NCI-H460 (cell line): ENCODE measurements around the gene GRIN2A. TPM values are rescaled to one million over a fixed set of nuclear protein-coding genes. Genes with fewer than 3 reads are reported as not detected.

ENCODE experiments used
- DNase-seq: peaks from one replicate; pipeline ENCODE4 v3.0.0-alpha.2; 2016; ENCODE audit warnings: low read depth; ENCODE audit errors: extremely low read depth
- polyA plus RNA-seq: library from polyadenylated mRNA; depleted of rRNA; stranded (reverse); fragments of >200 nt; gene quantifications from 2 replicates; pipeline ENCODE4 v1.2.3, GENCODE V29; 2014; cell fraction: nucleus; rRNA removed
- total RNA-seq: library from RNA; depleted of rRNA; stranded (reverse); fragments of >200 nt; shearing (Covaris generic); gene quantifications from 2 replicates; pipeline ENCODE4 v1.2.3, GENCODE V29; 2014; rRNA removed

The GRIN2A gene
- not detected in 2 replicates for total RNA-seq
- polyA plus RNA-seq = not detected in 2 replicates

GRCh38 chr16:10182222-10183053 lies at the start of gene GRIN2A:
TSS of gene GRIN2A (minus strand) at chr16:10182428. CDS start at chr16:10180411, 2,017 bp downstream.
- DNase-seq = no peak

- DNase-seq = no peak
These were observed 49.3 kb upstream of the GRIN2A start for GRCh38 chr16:10231563-10231962.

DNA sequence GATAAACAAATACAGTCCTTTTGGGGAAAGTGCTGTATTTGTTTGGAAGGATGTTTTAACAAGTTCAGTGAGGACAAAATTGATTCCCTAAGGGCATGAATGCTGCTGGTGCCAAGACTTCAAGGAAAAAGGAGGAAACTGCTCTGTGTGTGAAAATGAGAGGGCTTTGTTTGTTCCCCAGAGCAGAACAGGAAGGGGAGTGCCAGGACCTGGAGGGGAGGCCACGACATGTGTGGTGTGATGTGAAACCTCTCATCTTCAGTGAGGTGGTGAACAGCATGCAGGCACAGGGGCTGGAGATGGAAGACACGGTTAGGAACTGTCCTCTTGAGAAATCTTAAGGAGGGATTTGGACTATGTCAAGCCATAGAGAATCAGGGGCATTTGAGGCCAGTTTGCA lies 46.6 kb upstream of the GRIN2A start:
- no peak for DNase-seq

DNA sequence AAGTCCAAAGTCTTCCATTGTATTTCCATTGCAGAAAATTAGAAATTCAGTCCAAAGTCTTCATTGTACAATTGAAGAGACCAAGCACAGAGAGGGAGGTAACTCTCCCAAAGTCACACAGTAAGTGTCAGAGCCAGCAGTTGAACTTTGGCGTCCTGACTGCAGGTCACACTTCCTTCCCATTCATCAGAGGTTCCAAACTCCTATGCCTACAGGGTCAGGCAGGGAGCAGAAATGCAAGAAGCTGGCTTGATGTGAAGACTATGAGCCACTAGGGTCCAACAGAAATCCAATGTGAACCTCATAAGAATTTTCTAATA lies 44.7 kb upstream of the GRIN2A start:
- DNase-seq = no peak

GRCh38 chr16:10226141-10226986 lies 44.1 kb upstream of the GRIN2A start:
- DNase-seq = no peak

DNA sequence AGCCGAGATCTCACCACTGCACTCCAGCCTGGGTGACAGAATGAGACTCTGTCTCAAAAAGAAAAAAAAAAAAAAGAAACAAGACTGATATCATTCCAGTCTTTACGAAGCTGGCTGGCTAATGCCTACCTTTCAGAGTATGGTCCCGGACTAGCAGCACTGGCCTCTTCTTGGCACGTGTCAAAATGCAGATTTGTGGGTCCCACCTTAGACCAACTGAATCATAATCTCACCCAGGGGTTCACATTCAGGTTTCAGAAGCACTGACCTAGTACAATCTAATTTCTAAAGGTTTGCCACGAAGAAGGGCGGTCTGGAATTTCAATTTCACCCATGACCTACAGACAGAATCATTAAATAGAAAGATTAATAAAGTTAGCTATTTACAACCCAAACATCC lies 43.4 kb upstream of the GRIN2A start:
- DNase-seq = no peak

GRCh38 chr16:10224850-10225249 lies 42.6 kb upstream of the GRIN2A start:
- no peak for DNase-seq

DNA sequence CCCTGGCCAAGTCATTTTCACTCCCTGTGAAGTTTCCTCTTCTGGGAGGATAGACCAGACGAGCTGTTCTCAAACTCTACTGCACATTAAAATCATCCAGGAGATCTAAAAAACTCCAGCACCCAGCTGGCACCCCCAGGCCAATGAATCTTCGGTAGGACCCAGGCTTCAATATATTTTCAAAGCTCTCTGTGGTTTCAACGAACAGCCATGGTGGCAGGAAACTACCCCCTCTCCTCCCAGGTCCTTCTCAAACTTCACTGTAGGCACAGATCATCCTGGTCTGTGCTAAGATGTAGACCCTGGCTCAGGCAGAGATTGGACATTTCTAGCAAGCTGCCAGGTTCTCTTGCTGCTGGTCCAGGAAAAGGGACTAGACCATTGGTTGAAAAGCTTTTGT lies 38.7 kb upstream of the GRIN2A start:
- DNase-seq = no peak

- no peak for DNase-seq
These were observed 37.5 kb upstream of the GRIN2A start for GRCh38 chr16:10219742-10220141.

GRCh38 chr16:10218490-10219206 lies 36.4 kb upstream of the GRIN2A start:
- no peak for DNase-seq

DNA sequence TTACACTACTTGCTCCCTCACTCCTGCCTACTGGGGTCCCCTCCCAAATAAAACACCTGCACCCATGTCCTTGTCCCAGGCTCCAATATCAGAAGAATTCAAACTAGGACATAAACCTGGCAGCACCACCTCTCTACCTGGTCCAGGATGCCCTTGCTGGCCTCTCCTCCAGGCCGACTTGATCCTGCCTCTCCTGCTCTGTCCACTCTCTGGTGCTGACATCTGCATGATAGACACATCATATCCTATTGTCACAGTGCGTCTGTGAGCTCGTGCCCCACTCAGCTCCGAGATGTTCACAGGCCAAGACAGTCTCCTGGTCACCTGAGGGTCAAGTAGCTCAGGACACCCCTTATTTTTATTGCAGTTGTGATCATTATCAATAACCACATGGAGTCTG lies 31.5 kb upstream of the GRIN2A start:
- no peak for DNase-seq

DNA sequence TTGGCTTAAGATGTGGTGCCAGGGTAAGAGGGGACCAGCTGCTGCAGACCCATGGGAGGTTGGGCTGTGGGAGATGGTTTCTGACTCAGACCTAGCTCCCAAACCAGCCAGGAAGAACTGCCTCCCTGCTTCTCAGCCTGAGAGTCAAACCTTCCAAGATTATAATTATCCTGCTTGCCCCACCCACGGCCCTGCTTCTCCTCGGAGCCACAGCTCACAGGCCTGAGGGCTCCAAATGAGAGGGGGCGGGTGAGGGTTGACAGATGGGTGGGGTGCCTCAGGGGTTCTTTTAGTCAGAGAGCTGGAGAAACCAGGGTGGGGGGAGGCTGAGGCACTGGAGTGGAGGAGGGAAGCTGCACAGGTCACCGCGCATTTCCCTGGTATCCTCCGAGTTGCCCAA lies 28.7 kb upstream of the GRIN2A start:
- no peak for DNase-seq

GRCh38 chr16:10206865-10207264 lies 24.6 kb upstream of the GRIN2A start:
- DNase-seq = no peak

DNA sequence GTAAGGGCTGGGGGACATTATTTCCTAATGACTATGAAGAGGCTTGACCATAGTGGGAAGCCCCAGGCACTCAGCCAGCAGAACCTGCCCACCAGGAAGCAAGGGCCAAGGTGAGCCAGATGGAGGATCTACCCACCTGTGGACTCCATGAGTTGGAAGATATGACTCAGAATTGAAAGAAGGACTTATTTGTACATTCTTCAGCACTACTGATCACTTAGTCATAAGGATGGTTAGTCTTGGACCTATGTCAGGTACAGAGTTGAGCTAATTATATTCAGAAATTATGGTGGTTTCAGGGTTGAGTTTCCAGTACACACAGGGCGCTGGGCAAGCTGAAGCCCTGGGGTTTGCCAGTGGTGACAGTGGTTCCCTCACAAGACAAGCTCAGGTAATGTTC lies 24.0 kb upstream of the GRIN2A start:
- no peak for DNase-seq

DNA sequence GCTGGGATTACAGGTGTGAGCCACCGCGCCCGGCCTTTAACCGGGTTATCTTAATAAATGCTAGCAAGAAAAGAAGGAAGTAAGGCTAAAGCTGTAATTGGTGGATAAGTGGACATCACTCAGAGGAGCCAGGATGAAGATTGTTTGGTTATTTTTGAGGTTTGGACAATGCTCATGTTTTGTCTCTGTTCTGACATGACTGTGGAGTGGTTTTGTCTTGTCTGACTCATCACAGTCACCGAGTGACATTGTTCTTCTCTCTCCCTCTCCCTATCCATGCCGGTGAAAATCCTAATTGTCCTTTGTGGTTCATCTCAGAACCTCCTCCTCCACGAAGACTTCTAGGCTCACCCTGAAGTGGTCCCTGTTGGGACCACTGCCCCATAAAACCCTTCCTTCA lies 23.5 kb upstream of the GRIN2A start:
- no peak for DNase-seq

- DNase-seq = no peak
These were observed 20.4 kb upstream of the GRIN2A start for GRCh38 chr16:10202649-10203048.

DNA sequence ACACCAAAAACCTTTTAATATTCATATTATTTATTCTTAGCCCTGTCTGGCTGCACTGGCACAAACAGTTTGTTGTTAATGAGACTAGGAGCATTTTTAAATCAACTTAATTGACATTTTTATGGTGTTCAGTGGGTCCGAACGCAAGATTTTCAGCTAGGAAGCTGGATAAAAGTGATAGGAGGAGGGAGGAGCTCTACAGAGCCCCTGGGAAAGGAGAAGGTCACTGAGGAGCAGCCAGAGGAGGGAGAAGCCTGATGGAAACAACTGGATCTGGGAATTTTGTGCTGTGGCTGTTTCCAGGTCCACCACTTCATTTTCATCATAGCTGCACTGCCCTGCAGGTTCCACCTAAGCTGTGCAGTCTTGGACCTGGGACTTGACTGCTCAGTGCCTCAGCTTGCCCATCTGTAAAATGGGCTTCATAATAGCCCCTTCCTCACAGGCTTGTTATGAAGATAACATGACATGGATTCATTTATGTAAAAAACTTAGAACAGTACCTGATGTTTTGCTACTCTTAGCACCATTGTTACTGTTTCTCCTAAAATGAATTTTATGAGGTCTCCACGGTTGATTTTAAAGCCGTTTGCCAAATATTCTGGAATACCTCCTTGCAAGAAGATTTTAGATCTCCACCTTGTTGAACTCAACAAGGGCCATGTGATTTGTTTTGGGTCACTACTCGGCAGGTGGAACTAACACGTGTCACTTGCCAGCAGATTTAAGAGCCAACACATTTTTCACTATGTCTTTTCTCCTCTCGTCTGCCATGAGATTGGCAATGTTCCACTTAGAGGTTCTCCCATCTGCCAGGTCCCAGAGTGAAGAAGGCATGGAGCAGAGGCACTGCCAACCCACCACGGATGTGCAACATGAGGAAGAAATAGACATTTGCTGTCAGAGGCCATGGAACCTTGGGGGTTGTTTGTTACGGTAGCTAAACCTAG lies 18.7 kb upstream of the GRIN2A start:
- no peak for DNase-seq

- DNase-seq = no peak
These were observed 14.8 kb upstream of the GRIN2A start for GRCh38 chr16:10196999-10197398.

DNA sequence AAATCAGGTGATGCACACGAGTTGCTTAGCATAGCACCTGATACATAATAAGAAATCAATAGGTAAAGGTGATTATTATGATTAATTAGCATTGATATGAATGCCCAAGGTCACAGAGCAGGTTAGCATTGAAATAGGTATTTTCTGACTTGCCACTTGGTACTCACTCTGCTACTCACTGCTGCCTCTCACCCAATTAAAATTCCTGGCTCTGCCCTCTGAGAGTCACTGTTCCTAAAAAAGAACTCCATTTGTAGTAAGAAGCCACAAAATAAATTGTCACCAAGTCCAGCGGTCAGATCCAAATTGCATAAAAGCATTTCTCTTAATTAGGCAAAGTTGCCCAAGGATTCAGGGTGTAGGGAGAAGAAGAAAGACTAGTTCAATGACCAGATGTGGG lies 8.9 kb upstream of the GRIN2A start:
- no peak for DNase-seq

DNA sequence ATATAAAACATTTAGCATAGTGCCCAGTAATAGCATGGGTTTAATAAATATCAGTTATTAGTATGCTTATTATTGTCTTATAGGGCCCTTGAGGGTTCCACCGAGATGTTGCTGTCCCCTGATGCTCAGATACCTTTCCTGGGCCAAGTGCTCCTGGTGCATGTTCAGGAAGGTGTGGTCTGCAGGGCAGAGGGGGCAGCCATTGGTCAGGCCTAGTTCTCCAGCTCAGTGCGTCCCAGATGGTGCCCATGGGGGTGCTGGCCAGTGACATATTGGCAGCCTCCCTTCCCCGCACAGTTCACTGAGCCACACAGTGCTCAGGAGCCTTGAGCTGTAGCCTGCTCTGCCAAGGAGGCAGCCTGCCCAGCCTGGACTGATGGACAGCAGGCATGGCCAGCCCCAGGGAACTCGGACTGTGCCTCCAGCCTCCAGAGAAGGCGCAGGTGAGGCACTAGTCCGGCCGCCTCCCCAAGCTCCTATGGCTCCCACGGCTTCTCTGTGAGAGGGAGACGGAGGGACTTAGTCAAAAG lies 7.7 kb upstream of the GRIN2A start:
- DNase-seq = no peak
